Hepatocyte (in vitro differentiated cells): ENCODE results near the gene SYAP1.

ENCODE experiments used
- CTCF ChIP-seq: fragments of 200-600 bp; sonication (generic); IDR thresholded peaks from 2 replicates; pipeline ENCODE4 v1.5.1; 2016; ENCODE audit warnings: antibody characterized with exemption, mild to moderate bottlenecking; ENCODE audit not compliant: poor library complexity
- EZH2 ChIP-seq: fragments of 200-600 bp; sonication (generic); IDR thresholded peaks from 2 replicates; pipeline ENCODE4 v1.6.1; 2016; ENCODE audit warnings: antibody characterized with exemption, mild to moderate bottlenecking, borderline replicate concordance
- EZH2phosphoT487 ChIP-seq: fragments of 200-600 bp; sonication (generic); IDR thresholded peaks from one replicate; pipeline ENCODE4 v1.6.1; 2018; ENCODE audit warnings: antibody characterized with exemption, mild to moderate bottlenecking, low read depth, moderate library complexity; ENCODE audit not compliant: unreplicated experiment, severe bottlenecking

GRCh38 chrX:16712548-16713155, 6.8 kb upstream of the SYAP1 start, which contains the start of gene CTPS2:
- no peak for TF ChIP-seq EZH2
- TF ChIP-seq CTCF = no peak
- no peak for TF ChIP-seq EZH2phosphoT487
